GM19438 (cell line): ENCODE data around the gene LSP1.

Experiments used
- ATAC-seq: cut with Tn5 transposase; IDR thresholded peaks from one replicate; pipeline ENCODE4 v1.9.1; 2021; ENCODE audit warnings: low read depth; ENCODE audit not compliant: unreplicated experiment

The LSP1 gene

DNA sequence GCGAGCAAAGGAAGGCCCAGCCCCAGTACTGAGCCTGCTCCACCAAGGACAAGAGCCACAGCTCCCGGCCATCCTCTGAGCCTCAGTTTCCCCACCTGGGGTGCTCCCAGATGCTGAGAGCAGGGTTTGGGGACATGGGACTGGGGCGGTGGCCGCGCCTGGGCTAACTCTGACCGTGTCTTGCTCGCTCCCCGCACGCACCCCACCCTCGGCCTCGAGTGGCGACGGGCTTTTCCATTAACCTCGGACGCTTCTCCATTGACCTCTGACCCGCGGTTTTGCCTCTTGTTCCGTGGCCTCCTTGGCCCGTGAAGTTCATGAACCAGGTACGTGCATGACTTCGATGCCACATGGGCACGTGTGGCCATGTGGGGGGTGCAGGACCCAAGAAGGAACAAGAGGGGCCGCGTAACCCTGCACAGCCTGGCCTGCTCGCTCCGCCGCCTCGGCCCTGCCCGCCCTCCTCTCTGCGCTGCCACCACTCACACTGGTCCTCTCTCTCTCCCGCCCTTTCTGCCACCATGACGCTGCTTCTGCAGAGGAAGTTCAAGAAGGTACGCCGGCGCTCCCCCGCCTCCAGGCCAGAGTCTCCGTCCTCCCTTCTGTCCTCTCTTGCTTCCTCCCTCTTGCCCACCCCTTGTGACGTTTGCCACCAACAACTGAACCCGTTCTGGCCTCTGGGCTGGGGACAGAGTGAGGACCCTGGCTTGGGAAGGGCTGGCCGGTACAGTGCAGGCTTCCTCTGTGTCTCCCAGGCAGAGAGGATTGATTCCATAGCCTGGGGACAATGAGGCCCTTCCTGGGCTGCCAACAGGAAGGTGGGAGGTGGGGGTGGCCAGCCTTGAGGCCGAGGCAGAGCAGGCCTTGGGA lies 73.5 kb downstream of the LSP1 start:
- no peak for ATAC-seq

DNA sequence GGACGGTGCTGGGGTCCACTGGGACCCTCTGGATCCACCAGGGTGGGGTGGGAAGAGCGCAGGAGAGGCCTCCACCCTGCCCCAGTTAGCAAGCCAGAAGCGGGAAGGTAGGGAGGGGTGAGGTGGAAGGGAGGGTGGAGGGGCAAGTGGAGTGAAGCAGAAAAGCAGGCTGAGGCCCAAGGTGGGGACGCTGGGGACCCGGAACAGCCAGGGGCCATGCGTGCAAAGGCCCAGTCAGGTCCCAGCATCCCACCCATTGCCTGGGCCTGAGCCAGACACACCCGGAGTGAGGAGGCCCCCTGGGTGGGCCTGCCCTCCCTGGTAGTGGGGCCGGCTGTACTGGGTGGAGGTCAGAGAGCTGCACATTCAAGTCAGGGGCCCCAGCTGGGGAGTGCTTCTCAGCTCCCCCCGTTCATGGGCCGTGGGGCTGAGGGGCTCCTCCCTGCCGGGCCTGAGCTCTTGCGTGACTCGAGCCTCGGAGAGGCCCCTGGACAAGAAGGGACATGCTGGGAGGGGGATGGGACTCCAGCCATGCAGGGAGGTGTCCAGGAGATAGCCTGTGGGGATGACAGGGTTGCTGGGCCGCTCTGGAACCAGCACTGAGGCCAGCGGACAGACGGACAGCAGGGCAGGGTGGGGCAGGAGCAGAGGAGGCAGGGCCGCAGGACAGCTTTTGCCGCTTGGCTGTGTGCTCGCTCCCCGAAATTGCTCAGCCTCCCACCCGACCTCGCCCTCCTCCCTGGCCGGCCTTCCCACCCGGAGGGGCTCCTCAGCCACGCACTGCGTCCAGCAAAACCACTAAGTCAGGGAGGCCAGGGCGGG lies 74.4 kb downstream of the LSP1 start:
- ATAC-seq: no peak

DNA sequence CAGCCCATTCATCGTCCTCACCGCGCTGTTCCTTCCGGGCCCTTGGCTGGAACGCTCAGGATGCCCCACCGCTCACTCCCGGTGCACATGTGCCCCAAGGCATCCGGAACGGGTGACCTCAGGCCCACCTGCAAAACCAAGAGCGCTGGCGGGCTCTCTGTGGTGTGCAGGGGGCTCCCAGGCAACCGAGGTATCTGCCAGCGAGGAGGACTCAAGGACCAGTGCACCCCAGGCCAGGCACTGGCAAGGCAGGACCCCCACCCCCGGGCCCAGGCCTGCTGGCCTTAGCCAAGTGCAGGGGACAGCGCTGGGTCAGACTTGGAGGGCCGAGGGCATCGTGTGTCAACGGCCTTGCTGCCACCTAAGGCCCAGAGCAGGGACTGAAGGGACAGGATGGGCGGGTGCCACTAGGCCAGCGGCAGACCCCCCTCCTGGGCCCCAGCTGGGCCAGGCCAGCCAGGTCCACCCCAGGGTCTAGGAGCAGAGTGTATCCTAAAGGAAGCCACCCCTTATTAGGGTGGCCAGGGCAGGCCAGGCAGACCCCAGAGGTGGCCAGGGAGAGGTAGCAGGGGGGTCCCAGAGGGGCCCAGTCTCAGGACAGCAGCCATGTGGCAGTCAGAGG lies 75.1 kb downstream of the LSP1 start:
- no peak for ATAC-seq

DNA sequence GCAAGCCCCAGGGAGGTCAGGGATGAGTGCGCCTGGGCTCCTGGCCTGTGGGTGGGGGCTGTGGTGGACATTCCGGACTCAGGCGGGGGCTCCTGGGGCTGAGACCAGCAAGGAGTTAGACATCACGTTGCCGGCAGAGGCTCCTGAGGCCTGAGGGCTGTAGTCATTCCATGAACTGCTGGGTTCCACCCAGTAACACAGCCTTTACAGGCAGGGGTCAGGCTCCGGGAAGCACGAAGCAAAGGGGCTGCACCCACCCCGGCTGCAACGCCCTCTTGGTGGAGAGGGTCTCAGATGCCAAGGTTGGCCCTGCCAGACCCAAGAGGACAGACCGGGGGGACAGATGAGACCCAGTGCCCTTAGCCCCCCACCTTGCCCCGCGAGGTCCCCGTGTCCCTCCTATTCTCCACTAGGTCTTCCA lies 75.6 kb downstream of the LSP1 start:
- ATAC-seq: no peak

DNA sequence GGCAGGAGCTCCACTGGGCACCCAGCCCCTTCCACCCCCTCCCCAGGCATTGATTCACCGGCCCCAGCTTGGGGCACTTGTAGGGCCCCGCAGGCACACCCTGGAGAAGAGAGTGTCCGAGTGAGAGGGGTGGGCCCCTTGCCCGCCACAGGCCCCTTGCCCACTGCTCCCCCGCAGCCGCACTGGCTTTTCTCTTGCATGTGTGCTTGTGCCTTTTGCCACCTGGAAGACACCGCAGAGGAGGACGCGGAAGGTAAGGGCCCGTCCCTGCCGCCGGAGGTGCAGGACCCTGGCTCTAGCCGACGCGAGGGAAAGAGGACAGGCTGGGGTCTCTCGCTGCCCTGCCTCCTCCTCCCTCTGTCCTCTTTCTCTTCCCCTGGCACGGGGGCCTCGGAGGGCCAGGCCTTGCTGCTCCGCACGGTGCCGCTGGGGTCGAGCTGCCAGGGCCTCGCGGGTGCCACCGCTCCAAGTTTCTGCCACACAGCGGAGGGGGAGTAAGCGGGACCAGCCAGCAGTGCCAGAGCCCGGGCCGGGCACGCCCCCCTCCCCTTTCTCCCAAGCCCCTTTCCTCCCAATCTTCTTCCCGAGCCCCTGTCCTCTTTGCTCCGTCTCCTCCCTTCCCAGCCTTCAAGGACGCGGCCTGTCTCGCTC lies 76.1 kb downstream of the LSP1 start:
- no peak for ATAC-seq

DNA sequence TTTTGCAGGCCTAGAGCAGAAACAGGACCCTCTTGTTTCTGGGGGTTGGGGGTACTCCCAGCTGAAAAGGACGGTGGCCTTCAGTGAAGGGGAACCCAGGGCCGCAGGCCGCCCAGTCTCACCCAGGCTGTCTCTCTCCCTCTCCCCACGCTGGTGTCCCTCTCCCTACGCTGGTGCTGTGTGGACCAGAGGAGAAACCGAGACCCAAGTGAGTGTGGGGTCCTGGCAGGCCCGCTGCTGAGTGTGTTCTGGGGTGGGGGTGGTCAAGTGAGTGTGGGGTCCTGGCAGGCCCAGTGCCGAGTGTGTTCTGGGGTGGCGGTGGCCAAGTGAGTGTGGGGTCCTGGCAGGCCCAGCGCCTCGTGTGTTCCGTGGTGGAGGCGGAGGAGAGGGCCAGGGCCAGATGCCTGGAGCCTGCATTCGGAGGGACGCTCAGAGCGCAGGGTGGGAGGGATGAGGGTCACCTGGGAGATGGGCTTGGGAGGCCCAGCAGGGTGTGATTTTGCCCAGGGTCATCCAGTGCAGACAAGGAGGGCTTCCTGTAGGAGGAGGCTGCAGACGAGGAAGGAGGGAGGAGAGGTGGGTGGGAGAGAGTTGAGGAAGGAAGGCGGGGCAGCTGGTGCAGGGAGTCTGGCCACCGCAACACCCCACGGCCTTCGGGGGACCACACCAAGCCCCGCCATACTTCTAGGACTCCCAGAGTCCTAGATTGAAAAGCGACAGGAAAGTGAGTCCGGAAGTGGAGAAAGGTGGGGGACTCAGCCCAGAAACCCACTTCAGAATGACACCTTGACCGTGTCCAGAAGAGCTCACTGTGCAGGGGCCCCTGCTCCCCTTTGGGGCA lies 77.0 kb downstream of the LSP1 start:
- ATAC-seq: no peak

DNA sequence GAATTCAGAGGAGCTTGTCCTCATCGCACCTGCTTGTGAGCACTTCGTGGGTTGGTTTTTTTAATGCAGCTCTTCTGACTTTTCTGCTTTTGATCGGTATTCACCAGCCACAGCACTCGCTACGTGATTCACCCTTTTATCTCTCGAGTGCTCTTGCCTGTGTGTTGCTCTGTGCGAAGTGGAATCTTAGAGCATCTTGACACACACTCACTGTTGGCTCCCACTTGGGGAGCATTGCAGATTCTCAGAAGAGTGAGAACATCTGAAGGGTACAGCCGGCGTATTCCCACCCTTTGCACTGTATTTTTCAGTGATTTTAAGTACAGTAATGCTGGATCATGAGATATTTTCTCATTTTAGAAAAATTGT lies 77.6 kb downstream of the LSP1 start:
- no peak for ATAC-seq

DNA sequence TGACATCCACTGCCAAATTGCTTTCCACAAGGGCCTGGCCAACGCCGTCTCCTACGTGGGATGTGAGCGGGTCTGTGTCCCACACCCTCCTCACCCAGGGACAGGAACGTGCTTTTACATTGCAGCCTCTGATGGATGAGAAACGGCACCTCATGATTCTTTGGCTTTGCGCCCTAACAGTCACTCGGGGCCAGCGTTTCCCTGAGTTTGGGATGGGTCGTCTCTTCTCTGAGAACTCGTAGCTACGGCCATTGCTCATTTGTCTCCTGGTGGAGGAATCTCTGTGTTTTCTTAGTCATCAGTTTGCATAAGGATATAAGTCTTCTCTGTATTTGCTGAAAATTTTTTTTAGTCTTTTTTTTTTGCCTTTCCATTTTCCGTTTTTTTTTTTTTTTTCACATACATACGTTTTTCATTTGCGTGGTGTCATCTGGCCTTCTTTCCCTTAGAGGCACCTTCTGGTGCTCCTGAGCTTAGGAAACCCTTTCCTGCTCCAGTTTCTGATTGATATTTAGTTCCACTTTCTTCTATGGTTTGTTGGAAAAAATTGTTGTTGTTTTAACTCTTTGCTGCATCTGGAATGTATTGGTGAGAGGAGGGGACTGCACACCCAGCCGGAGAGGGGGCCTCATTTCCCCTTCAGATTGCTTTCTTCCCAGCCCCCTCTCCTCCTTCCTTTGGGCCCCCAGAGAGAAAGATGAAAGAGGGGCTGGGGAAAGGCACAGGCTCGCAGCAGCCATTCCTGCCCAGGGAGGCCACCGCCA lies 78.6 kb downstream of the LSP1 start:
- no peak for ATAC-seq

DNA sequence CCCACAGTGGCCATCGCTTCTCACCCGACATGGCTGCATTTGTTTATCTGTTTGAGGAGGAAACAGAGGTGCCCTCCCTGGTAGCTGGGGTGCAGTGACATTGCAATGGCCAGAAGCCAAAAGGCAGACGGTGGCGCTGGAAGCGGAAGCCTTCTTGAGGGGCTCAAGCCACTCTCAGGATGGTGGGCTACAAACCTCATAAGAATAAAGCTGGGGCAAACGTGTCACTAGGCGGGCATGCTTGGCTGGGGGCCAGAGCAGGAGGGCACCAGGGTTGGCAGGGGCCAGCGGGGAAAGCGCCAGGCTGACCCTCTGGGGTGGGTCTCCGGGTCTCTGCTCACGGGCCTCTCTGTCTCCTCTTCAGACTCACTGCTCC lies 79.2 kb downstream of the LSP1 start:
- no peak for ATAC-seq

DNA sequence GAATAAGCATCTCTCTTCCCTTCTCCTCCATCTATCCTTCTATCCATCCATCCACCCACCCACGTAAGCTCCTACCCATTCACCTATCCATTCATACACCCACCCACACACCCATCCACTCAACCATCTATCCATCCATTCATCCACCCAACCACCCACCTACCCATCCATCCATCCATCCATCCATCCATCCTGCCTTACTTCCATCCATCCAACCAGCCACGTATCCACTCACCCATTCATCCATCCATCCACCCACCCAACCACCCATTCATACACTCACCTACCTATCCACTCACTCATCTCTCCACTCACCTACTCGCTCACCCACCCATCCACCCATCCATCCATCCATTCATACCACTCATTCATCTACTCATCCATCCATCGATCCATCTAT lies 79.8 kb downstream of the LSP1 start:
- no peak for ATAC-seq

DNA sequence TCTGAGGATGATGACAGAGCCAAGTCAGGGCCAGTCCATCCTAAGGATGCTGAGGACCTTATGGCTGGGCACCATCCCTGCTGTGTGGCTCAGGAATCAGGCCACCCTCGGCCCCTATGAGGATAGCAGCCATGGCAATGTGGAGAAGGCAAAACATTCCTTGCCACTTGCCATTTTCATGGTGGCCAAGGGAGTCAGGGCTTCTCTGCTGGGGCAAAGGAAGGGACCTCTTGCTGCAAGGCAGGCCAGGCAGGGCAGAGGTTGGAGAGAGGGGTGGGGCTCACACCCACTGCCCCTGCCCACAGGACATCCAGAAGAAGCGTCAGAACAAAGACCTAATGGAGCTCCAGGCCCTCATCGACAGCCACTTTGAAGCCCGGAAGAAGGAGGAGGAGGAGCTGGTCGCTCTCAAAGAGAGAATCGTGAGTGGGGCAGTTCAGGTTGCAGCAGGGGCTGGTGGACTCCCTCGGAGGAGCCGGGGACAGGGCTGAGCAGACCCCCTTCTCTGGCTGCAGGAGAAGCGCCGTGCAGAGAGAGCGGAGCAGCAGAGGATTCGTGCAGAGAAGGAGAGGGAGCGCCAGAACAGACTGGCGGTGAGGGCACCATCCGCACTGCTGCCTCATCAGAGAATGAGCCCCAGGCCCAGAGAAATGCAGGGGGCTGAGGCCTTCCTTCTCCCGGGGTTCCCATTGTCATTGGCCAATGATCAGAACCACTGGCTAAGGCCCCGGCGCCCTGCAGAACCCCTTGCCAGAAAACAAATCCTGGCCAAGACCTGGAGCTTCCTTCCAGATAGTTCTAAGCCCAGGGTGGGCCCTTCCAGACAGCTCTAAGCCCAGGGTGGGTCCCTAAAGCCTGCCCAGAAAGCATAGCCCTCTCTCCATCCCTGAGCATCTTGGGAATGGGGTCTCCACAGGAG lies 80.8 kb downstream of the LSP1 start:
- ATAC-seq: no peak

DNA sequence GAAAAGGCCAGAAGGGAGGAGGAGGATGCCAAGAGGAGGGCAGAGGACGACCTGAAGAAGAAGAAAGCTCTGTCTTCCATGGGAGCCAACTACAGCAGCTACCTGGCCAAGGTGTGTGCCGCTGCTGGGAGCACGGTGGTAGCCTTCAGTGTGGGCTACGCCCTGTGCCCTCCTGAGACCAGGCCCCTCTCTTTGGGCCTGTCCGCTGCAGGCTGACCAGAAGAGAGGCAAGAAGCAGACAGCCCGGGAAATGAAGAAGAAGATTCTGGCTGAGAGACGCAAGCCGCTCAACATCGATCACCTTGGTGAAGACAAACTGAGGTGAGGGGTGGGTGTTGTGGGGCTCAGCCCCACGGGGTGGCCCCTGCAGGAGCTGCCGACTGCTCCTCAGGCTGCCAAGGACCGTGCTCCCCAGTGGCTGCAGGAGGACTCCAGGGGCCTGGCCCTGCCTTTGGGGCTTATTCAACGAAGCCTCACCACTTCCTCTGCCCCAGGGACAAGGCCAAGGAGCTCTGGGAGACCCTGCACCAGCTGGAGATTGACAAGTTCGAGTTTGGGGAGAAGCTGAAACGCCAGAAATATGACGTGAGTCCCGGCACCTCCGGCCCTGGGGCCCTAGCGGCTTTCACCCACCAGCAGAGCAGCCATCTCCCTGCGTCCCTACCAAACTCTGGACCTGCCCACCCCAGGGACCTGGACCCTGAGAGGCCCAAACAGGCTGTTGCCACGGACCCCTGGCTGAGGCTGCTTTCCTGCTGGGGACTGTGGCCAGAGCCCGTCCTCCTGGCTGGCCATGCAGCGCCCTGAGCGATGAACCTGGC lies 81.7 kb downstream of the LSP1 start:
- ATAC-seq: no peak

DNA sequence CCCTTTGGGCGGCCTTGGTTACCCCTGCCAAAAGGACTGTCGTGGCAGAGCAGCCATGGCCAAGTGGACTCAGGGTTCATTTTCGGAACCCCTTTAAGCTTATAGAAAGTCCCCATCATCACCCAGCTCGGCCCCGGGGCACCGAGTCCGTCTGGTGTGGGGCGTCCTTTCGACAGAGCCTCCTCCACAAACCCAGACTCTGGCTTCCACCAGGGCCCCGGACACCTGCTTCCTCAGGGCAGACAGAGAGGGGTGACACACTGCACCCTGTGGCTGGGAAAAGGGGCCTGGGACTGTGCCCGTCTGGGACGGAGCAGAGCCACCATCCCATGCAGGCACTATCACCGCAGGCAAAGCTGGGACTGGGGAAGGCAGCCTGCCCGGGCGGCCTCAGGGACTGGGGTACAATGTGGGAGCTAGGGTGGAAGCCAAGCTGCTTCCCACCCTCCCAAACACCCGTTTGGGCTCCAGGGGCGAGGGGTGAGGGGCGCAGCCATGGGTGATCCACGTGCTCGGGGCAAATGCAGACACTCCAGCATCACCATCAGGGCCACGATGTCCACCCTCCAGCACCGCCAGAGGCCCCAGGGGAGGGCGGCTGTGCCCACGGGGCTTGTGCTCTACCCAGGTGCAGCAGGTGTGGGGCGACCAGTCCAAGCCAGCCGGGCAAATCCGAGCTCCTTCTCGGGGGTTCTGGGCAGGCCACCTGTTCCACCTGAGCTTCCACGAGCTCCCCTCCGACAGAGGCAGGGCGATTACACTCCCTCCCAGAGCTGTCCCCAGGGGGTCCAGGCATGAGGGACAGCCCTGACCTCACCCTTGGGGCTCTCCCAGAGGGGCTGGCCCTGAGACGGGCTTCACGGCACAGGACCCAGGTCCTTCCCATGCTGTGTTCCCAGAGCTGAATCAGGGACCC lies 82.5 kb downstream of the LSP1 start:
- ATAC-seq: no peak

DNA sequence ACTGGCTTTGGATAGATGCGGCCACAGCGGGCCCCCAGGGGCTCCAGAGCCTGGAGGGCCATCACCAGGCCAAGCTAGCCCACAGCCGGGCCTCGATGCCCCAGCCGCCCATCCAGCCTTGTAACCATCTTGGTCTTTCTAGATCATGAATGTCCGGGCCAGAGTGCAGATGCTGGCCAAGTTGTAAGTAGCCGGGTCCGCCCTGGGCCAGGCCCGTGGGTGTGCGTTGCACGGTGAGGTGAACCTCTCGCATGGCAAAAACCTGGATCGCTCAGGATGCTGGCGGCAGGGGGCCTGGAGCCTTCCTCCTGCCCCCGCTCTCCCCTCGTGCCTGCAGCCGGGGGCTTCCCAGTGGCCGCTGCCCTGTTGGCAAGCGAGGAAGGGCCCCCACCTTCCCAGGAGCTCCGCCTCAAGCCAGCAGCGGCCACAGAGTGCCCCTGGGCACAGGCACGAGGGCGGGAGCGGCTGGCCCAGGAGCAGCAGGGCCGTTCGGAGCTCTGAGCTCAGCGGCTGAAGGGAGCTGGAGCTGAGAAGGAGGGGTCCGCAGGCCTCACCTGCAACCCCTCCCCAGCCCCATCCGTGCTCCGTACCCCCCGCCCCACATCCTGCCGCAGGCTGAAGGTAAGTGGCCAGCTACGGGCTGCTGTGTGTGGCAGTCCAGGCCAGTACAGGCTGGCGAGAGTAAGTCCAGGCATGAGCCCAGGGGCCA lies 83.3 kb downstream of the LSP1 start:
- ATAC-seq: no peak

DNA sequence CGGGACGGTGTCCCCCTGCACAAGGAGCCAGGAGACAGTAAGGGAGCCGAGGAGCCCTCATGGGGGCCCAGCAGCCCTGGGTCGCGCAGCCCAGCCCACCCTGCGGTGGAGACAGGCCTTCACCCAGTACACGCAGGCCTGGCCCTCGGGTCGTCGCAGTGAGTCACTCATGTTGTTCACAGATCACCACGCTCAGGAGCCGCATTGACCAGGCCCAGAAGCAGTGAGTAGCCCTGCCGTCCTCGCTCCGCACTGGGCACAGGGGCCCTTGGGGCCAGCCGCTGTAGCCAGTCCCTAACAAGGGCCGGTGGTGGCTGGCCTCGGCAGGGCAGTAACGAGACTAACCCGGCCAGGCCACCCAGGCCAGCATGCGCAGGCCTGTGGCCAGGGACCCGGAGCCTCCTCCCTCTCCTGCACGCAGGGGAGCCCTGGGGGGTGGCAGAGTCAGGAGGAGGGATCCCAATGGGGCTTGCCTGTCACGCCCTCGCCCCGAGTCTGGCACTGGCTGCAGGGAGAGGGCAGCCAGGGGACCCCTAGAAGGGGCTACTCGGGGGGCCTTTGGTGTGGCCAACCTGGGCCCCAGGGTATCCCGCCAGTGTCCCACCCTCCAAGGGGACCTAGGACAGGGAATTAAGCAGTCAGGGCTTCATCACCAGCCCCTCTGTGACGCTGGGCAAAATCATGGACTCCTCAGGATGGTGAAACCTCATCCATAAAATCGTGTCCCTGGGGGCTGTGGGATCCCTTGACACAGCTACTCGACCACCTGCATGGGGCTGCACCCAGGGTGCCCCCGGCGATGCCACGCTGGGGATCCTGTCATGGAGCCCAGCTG lies 84.1 kb downstream of the LSP1 start:
- ATAC-seq: no peak
